Endothelial cell of umbilical vein (primary cell): ENCODE data around the gene CELSR1. TPM values are rescaled to one million over a fixed set of nuclear protein-coding genes. Genes with fewer than 3 reads are reported as not detected.

Source experiments
- BruUV-seq: library from RNA; stranded (reverse); fragments of 400-500 nt; replicated peaks from 2 replicates; lab custom pipeline; 2021; lab: Mats Ljungman, UMichigan
- CTCF ChIA-PET: fragments of 300-600, 350-600 bp; sonication (Branson Sonifier 250); formaldehyde crosslinking; loops from one replicate; lab custom pipeline; 2021; ENCODE audit warnings: antibody characterized with exemption, inconsistent platforms; lab: Charles Lee
- POLR2A ChIA-PET: fragments of 300-600, 350-600 bp; sonication (Branson Sonifier 250); formaldehyde crosslinking; loops from one replicate; lab custom pipeline; 2021; ENCODE audit warnings: antibody characterized with exemption, inconsistent platforms; lab: Charles Lee
- DNase-seq: peaks from one replicate; pipeline ENCODE4 v3.0.0-alpha.2; 2011; ENCODE audit warnings: low read depth, low spot score
- FAIRE-seq: peaks from 2 replicates; lab custom pipeline; 2011; peaks lifted over from hg19 to GRCh38; lab: Jason Lieb, UNC
- H2AFZ ChIP-seq: 2 replicates; pipeline ENCODE4 v1.6.0; 2012; ENCODE audit warnings: low read depth, low read length, control low read depth, inconsistent platforms
- H3K27ac ChIP-seq: 2 replicates; pipeline ENCODE4 v1.5.1; 2011; ENCODE audit warnings: low read depth, mild to moderate bottlenecking, control low read depth, low read length, moderate library complexity; ENCODE audit not compliant: insufficient read depth
- H3K27me3 ChIP-seq, 2 experiments: 2 replicates each; pipeline versions ENCODE4 v1.6.0 to v1.6.1; 2011; ENCODE audit warnings: low read length in 2 of 2, mixed read lengths in 1 of 2; ENCODE audit not compliant: control insufficient read depth in 2 of 2, insufficient read depth in 2 of 2
- H3K36me3 ChIP-seq, 2 experiments: 2 replicates in 1 of 2; 3 replicates in 1 of 2; pipeline ENCODE4 v1.5.1; 2011; ENCODE audit warnings: low read length in 2 of 2, mild to moderate bottlenecking in 1 of 2, moderate library complexity in 1 of 2; ENCODE audit not compliant: control insufficient read depth in 2 of 2, insufficient read depth in 2 of 2; ENCODE audit errors: extremely low read depth in 1 of 2
- H3K4me1 ChIP-seq: 3 replicates; pipeline ENCODE4 v1.5.1; 2011; ENCODE audit warnings: mild to moderate bottlenecking, low read length; ENCODE audit not compliant: control insufficient read depth, insufficient read depth; ENCODE audit errors: extremely low read depth
- H3K4me2 ChIP-seq: 2 replicates; pipeline ENCODE4 v1.6.1; 2011; ENCODE audit warnings: low read length, control low read depth, mixed read lengths; ENCODE audit not compliant: insufficient read depth
- H3K4me3 ChIP-seq, 3 experiments: fragments of 200-600 bp in 1 of 3; sonication (generic), shearing (Covaris generic) in 1 of 3; replicated peaks in 1 of 3; 2 replicates each; pipeline ENCODE4 v1.5.1; 2011 to 2016; ENCODE audit warnings: control low read depth in 3 of 3, low read length in 3 of 3, mild to moderate bottlenecking in 2 of 3, inconsistent platforms in 1 of 3, low read depth in 1 of 3, moderate library complexity in 1 of 3; ENCODE audit not compliant: insufficient read depth in 1 of 3
- H3K79me2 ChIP-seq: 2 replicates; pipeline ENCODE4 v1.6.0; 2012; ENCODE audit warnings: low read length, inconsistent platforms; ENCODE audit not compliant: control insufficient read depth, insufficient read depth
- H3K9ac ChIP-seq: replicated peaks from 2 replicates; pipeline ENCODE3; 2011; ENCODE audit warnings: low read length, control low read depth; ENCODE audit not compliant: insufficient read depth; ENCODE audit errors: extremely low read depth
- H3K9me1 ChIP-seq: replicated peaks from 3 replicates; pipeline ENCODE4 v1.6.0; 2011; ENCODE audit warnings: mild to moderate bottlenecking, low read length; ENCODE audit not compliant: control insufficient read depth, insufficient read depth; ENCODE audit errors: extremely low read depth
- H3K9me3 ChIP-seq: replicated peaks from 2 replicates; pipeline ENCODE4 v1.5.1; 2012; ENCODE audit warnings: low read length, inconsistent platforms; ENCODE audit not compliant: control insufficient read depth, insufficient read depth
- H4K20me1 ChIP-seq: replicated peaks from 2 replicates; pipeline ENCODE3; 2011; ENCODE audit warnings: mild to moderate bottlenecking, low read length; ENCODE audit not compliant: control insufficient read depth, insufficient read depth; ENCODE audit errors: extremely low read depth
- EZH2 ChIP-seq: IDR thresholded peaks from 2 replicates; pipeline ENCODE4 v1.6.1; 2012; ENCODE audit warnings: borderline replicate concordance, low read depth, mild to moderate bottlenecking, moderate library complexity, low read length, inconsistent platforms; ENCODE audit not compliant: severe bottlenecking
- FOS ChIP-seq: IDR thresholded peaks from 2 replicates; pipeline ENCODE4 v1.6.1; 2011; ENCODE audit warnings: mild to moderate bottlenecking, low read length, moderate library complexity, borderline replicate concordance; ENCODE audit not compliant: insufficient read depth
- GATA2 ChIP-seq: IDR thresholded peaks from 2 replicates; pipeline ENCODE4 v1.7.0; 2011; ENCODE audit warnings: low read depth, mild to moderate bottlenecking, moderate library complexity, mixed read lengths, low read length; ENCODE audit not compliant: insufficient read length, insufficient read depth
- JUN ChIP-seq: IDR thresholded peaks from 2 replicates; pipeline ENCODE4 v1.6.1; 2011; ENCODE audit warnings: borderline replicate concordance, low read depth; ENCODE audit not compliant: insufficient read length, insufficient read depth
- MYC ChIP-seq: IDR thresholded peaks from one replicate; pipeline ENCODE4 v1.6.1; 2011; ENCODE audit warnings: mild to moderate bottlenecking, low read depth, low read length
- POLR2A ChIP-seq: IDR thresholded peaks from 2 replicates; pipeline ENCODE4 v1.6.1; 2012; ENCODE audit warnings: low read depth, mild to moderate bottlenecking, control low read depth, low read length
- POLR2AphosphoS5 ChIP-seq: IDR thresholded peaks from 2 replicates; pipeline ENCODE4 v1.6.1; 2012; ENCODE audit warnings: low read depth, mild to moderate bottlenecking, control low read depth, low read length, moderate library complexity; ENCODE audit not compliant: insufficient read depth
- dilution Hi-C: fragments of 300-500 bp; cut with MboI; formaldehyde crosslinking; loops from one replicate; pipeline ENCODE4 v1.15.0; 2019; ENCODE audit warnings: low sequenced_read_pairs; ENCODE audit not compliant: extremely low pct_ligation_motif_present
- intact Hi-C: fragments of 100-400 bp; cut with micrococcal nuclease; formaldehyde crosslinking; loops from one replicate; pipeline ENCODE4 v1.10.0; 2022
- polyA plus RNA-seq, 4 experiments: library from polyadenylated mRNA; depleted of rRNA in 3 of 4; stranded (reverse) in 3 of 4; unstranded in 1 of 4; fragments of >200 nt; gene quantifications; 2 replicates each; pipeline versions ENCODE4 v1.2.1 to v1.2.3, GENCODE V29; 2011 to 2012; ENCODE audit warnings: missing spikeins in 1 of 4
- total RNA-seq: library from RNA; stranded (reverse); gene quantifications from 2 replicates; pipeline ENCODE4 v1.2.3, GENCODE V29; 2021
- TF ChIP-seq, protein P1 (sequence below), 2 donors: IDR thresholded peaks; 1 replicate in 1 of 2; 2 replicates in 1 of 2; pipeline ENCODE4 v1.5.1; 2011; ENCODE audit warnings: low read length in 2 of 2, mild to moderate bottlenecking in 2 of 2, moderate library complexity in 2 of 2, control low read depth in 1 of 2, inconsistent platforms in 1 of 2, low read depth in 1 of 2; ENCODE audit not compliant: insufficient read depth in 1 of 2; ENCODE audit errors: extremely low read depth in 1 of 2
- TF ChIP-seq, protein P2 (sequence below): IDR thresholded peaks from 2 replicates; pipeline ENCODE4 v1.6.1; 2011; ENCODE audit not compliant: insufficient read depth, insufficient read length

Gene CELSR1
- total and polyA plus RNA-seq, 2 donors (not counting 3 experiments of a cell fraction or from before 2014, with no cell fraction given), result 3.7 to 5.4 TPM

DNA sequence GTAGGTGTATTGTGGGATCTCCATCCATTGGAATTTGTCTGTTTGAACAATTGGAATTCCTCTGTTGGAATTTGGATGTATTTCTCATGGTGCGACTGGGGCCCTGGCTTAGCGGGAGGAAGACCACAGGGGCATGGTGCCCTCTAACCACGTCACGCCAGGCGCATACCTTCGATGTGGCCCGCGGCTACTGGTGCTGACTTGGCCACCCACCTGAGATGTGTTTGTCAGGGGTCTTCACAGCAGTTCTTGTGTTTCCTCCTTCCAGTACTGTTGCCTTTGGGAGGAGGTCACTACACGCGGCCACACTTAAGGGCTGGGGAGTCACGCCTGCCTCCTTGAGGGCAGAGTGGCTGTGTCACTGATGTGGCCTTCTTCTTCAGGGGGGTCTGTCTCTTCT is 46.2 kb upstream of the CELSR1 start:
- Histone ChIP-seq H3K79me2 (no peaks in the 10 kb centered on the region), H3K36me3 (no peaks in the 10 kb centered on the region), H3K9ac (no peak overlapping the region), H3K4me1 (no peaks in the 10 kb centered on the region), H3K27me3 (peaks cover 0 to 1% of the 10 kb centered on the region in 2 experiments), H3K9me1 (no peaks in the 10 kb centered on the region), H3K4me2 (no peak overlapping the region), H3K9me3 (no peaks in the 10 kb centered on the region), H2AFZ (no peak overlapping the region), H3K27ac (no peak overlapping the region), H3K4me3 (no peak overlapping the region), H4K20me1 (no peaks in the 10 kb centered on the region)
- DNase-seq (no peak), FAIRE-seq (no peak)
- dilution Hi-C loops, result no loop called here
- ChIA-PET CTCF (interaction anchor here (1.0 kb wide), 1 partner anchor 216 kb away, joined by 3 read pairs; no protein-coding TSS in a partner anchor), POLR2A (no interaction called here)
- BruUV-seq, result no TSS peak
- intact Hi-C loops, result no loop called here
- TF ChIP-seq POLR2AphosphoS5 (no peak), JUN (no peak), MYC (no peak), GATA2 (no peak), EZH2 (no peak), POLR2A (no peak), FOS (no peak)
- TF ChIP-seq, protein P1, sequence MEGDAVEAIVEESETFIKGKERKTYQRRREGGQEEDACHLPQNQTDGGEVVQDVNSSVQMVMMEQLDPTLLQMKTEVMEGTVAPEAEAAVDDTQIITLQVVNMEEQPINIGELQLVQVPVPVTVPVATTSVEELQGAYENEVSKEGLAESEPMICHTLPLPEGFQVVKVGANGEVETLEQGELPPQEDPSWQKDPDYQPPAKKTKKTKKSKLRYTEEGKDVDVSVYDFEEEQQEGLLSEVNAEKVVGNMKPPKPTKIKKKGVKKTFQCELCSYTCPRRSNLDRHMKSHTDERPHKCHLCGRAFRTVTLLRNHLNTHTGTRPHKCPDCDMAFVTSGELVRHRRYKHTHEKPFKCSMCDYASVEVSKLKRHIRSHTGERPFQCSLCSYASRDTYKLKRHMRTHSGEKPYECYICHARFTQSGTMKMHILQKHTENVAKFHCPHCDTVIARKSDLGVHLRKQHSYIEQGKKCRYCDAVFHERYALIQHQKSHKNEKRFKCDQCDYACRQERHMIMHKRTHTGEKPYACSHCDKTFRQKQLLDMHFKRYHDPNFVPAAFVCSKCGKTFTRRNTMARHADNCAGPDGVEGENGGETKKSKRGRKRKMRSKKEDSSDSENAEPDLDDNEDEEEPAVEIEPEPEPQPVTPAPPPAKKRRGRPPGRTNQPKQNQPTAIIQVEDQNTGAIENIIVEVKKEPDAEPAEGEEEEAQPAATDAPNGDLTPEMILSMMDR (IDR thresholded peaks at IDR 0.05; ENCODE audit: extremely low read depth in 1 of 2, insufficient read depth in 1 of 2, low read depth in 1 of 2, low read length in 2 of 2), result no peak
- TF ChIP-seq, protein P2, sequence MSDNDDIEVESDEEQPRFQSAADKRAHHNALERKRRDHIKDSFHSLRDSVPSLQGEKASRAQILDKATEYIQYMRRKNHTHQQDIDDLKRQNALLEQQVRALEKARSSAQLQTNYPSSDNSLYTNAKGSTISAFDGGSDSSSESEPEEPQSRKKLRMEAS, result no peak
